H1 (cell line): ENCODE data around the gene INAFM1. TPM values are rescaled to one million over a fixed set of nuclear protein-coding genes. Genes with fewer than 3 reads are reported as not detected.

ENCODE experiments used
- ASH2L ChIP-seq: fragments of 200-600, 300-600 bp; sonication (generic); IDR thresholded peaks from one replicate; pipeline ENCODE4 v1.7.1; 2017; ENCODE audit warnings: low read length
- BRCA1 ChIP-seq: IDR thresholded peaks from 2 replicates; pipeline ENCODE4 v1.6.1; 2012; ENCODE audit warnings: low read depth, low read length, improper control_type of control experiment
- CBX8 ChIP-seq: fragments of 300-800, 300-1000 bp; sonication (generic); IDR thresholded peaks from 2 replicates; pipeline ENCODE4 v1.7.1; 2016; ENCODE audit warnings: low read depth, low read length, borderline replicate concordance
- CEBPB ChIP-seq: IDR thresholded peaks from 2 replicates; pipeline ENCODE4 v1.6.1; 2012; ENCODE audit warnings: low read depth, low read length
- CREB1 ChIP-seq: IDR thresholded peaks from 2 replicates; pipeline ENCODE4 v1.6.1; 2012; ENCODE audit warnings: inconsistent platforms
- CTBP2 ChIP-seq: IDR thresholded peaks from 2 replicates; pipeline ENCODE4 v1.7.0; 2011; ENCODE audit warnings: borderline replicate concordance, mild to moderate bottlenecking, moderate library complexity, mixed read lengths, low read length; ENCODE audit not compliant: insufficient read depth, insufficient read length
- EZH2 ChIP-seq: fragments of 200-600 bp; sonication (generic); IDR thresholded peaks from 2 replicates; pipeline ENCODE4 v1.7.1; 2012; ENCODE audit warnings: low read depth, mild to moderate bottlenecking, moderate library complexity, low read length, inconsistent platforms; ENCODE audit not compliant: severe bottlenecking
- HDAC2 ChIP-seq, 2 experiments: fragments of 300-600 bp in 1 of 2; sonication (generic) in 1 of 2; IDR thresholded peaks; 2 replicates each; pipeline ENCODE4 v1.6.1; 2011 to 2012; ENCODE audit warnings: low read depth in 2 of 2, low read length in 2 of 2, mild to moderate bottlenecking in 2 of 2, moderate library complexity in 2 of 2, borderline replicate concordance in 1 of 2, inconsistent platforms in 1 of 2
- JUND ChIP-seq: IDR thresholded peaks from 2 replicates; pipeline ENCODE4 v1.6.1; 2011; ENCODE audit warnings: mild to moderate bottlenecking, improper control_type of control experiment, low read length
- KDM1A ChIP-seq: fragments of 200-600, 300-600 bp; sonication (generic); IDR thresholded peaks from 2 replicates; pipeline ENCODE4 v1.7.1; 2016; ENCODE audit warnings: mild to moderate bottlenecking, low read length, borderline replicate concordance
- KDM4A ChIP-seq: IDR thresholded peaks from one replicate; pipeline ENCODE4 v1.7.1; 2012; ENCODE audit warnings: low read depth, mild to moderate bottlenecking, moderate library complexity, low read length, inconsistent platforms; ENCODE audit not compliant: severe bottlenecking
- RBBP5 ChIP-seq: IDR thresholded peaks from 2 replicates; pipeline ENCODE4 v1.7.1; 2012; ENCODE audit warnings: low read depth, mild to moderate bottlenecking, inconsistent platforms, low read length, moderate library complexity, borderline replicate concordance
- SAP30 ChIP-seq: fragments of 300-600 bp; sonication (generic); IDR thresholded peaks from 2 replicates; pipeline ENCODE4 v1.7.1; 2012; ENCODE audit warnings: low read length, moderate library complexity, mild to moderate bottlenecking, inconsistent platforms; ENCODE audit not compliant: insufficient read depth, insufficient replicate concordance
- SIN3A ChIP-seq, 2 experiments: IDR thresholded peaks in 1 of 2; conservative IDR thresholded peaks in 1 of 2; 2 replicates each; pipeline ENCODE4 v1.6.1; 2011 to 2012; ENCODE audit warnings: low read length in 2 of 2, improper control_type of control experiment in 1 of 2, low read depth in 1 of 2, mild to moderate bottlenecking in 1 of 2
- SP1 ChIP-seq: IDR thresholded peaks from 2 replicates; pipeline ENCODE4 v1.6.1; 2011; ENCODE audit warnings: low read depth, low read length
- TAF7 ChIP-seq: optimal IDR thresholded peaks from 2 replicates; pipeline ENCODE3; 2011; ENCODE audit warnings: low read depth, mild to moderate bottlenecking, inconsistent platforms, low read length, moderate library complexity, borderline replicate concordance
- TCF12 ChIP-seq: IDR thresholded peaks from 2 replicates; pipeline ENCODE4 v1.6.1; 2011; ENCODE audit warnings: low read depth, mild to moderate bottlenecking, low read length
- polyA plus RNA-seq, 7 experiments: library from polyadenylated mRNA; depleted of rRNA in 3 of 7; stranded (reverse) in 5 of 7; unstranded in 2 of 7; fragments of >200 nt in 5 of 7; fragments of 200-250 nt in 2 of 7; gene quantifications; 1 replicate in 5 of 7; 2 replicates in 1 of 7; 4 replicates in 1 of 7; pipeline versions ENCODE4 v1.2.1 to v1.2.3, GENCODE V29; 2011 to 2013; ENCODE audit warnings: missing spikeins in 2 of 7, mixed read lengths in 2 of 7
- total RNA-seq: library from RNA; stranded (reverse); fragmentation: NEBNext Ultra II Directional; extraction: Animal tissue kit (Norgen Biotek cat#: 25700); gene quantifications from 2 replicates; pipeline ENCODE4 v1.2.1, GENCODE V29; 2021
- TF ChIP-seq, protein P1 (sequence below): IDR thresholded peaks from 2 replicates; pipeline ENCODE4 v1.6.1; 2012; ENCODE audit warnings: low read length, inconsistent platforms
- TF ChIP-seq, protein P2 (sequence below): IDR thresholded peaks from 2 replicates; pipeline ENCODE4 v1.6.1; 2012; ENCODE audit warnings: inconsistent platforms
- TF ChIP-seq, protein P3 (sequence below): IDR thresholded peaks from 2 replicates; pipeline ENCODE4 v1.6.1; 2012; ENCODE audit warnings: inconsistent platforms

Gene INAFM1
- total and polyA plus RNA-seq, 2 of the 8 experiments (the other 6 are each of a cell fraction or from before 2014, with no cell fraction given), result 2.6 to 3.4 TPM

DNA sequence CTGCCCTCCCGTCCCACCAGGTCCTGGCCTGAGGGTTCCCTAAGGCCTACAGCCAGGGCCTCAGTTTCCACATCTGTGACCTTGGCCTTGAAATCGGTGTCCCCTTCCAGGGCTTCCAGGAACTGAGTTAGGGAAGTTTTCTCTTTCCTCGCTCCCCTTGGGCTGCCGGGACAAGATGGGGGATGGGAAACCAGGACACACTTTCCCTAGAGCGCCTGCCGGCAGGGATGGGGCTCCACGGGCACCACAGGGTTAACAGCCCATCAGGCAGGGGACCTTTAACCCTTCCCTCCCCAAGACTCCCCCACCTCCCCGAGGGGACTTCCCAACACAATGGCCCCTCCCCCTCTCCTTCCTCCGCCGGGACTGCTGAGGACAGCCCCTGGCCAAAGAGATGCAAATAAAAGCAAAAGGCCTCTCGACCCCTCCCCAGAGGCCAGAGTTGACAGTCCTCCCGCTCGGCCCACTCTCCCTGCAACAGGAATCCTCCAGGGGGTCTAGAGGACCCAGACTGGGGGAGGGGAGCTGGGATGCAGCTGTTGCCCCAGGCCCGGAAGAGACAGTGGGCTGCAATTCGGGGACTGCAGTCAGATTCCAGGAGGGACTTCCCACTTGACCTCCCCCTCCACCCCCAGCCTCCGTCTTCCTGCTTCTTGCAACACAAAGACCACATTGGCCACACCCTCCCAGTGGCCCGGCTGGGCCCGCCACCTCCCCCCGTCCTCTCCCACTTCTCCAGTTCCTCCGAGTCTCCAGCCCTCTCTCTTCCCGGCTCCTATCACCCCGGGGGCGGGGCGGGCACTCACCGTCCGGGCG is 47.1 kb upstream of the INAFM1 start (continued):
- TF ChIP-seq TAF7, result peak; percentile 80
- TF ChIP-seq, protein P1, sequence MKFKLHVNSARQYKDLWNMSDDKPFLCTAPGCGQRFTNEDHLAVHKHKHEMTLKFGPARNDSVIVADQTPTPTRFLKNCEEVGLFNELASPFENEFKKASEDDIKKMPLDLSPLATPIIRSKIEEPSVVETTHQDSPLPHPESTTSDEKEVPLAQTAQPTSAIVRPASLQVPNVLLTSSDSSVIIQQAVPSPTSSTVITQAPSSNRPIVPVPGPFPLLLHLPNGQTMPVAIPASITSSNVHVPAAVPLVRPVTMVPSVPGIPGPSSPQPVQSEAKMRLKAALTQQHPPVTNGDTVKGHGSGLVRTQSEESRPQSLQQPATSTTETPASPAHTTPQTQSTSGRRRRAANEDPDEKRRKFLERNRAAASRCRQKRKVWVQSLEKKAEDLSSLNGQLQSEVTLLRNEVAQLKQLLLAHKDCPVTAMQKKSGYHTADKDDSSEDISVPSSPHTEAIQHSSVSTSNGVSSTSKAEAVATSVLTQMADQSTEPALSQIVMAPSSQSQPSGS, result peak; percentile 47; the same call in 1 of the 2 replicates
- TF ChIP-seq EZH2, result no peak
- TF ChIP-seq JUND, result peak; percentile 63; the same call in 1 of the 2 replicates
- peak; percentile 91 for TF ChIP-seq CEBPB
- peak; percentile 83 to 93 for TF ChIP-seq SIN3A (conservative IDR thresholded peaks at IDR 0.05 in 1 of 2, IDR thresholded peaks at IDR 0.05 in 1 of 2; ENCODE audit: low read depth in 1 of 2, low read length in 2 of 2)
- no peak for TF ChIP-seq CBX8
- TF ChIP-seq TCF12, result peak; percentile 95
- TF ChIP-seq RBBP5, result peak; percentile 92
- no peak for TF ChIP-seq BRCA1
- peak; percentile 100 for TF ChIP-seq KDM1A
- peak; percentile 73 to 99; a peak in 3 of 4 replicates for TF ChIP-seq HDAC2 (IDR thresholded peaks at IDR 0.05; ENCODE audit: borderline replicate concordance in 1 of 2, low read depth in 2 of 2, low read length in 2 of 2)
- no peak for TF ChIP-seq SAP30
- peak; percentile 85 for TF ChIP-seq ASH2L
- TF ChIP-seq, protein P2, sequence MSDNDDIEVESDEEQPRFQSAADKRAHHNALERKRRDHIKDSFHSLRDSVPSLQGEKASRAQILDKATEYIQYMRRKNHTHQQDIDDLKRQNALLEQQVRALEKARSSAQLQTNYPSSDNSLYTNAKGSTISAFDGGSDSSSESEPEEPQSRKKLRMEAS, result peak; percentile 40; the same call in 1 of the 2 replicates
- peak; percentile 24 for TF ChIP-seq KDM4A
- TF ChIP-seq, protein P3, sequence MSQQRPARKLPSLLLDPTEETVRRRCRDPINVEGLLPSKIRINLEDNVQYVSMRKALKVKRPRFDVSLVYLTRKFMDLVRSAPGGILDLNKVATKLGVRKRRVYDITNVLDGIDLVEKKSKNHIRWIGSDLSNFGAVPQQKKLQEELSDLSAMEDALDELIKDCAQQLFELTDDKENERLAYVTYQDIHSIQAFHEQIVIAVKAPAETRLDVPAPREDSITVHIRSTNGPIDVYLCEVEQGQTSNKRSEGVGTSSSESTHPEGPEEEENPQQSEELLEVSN, result no peak
- peak; percentile 94 for TF ChIP-seq SP1
- TF ChIP-seq CTBP2, result no peak
- TF ChIP-seq CREB1, result peak; percentile 26; the same call in 1 of the 2 replicates
